Left lung (tissue), 10 donors: ENCODE measurements around the gene MACROD2. TPM values are rescaled to one million over a fixed set of nuclear protein-coding genes. Genes with fewer than 3 reads are reported as not detected.

Experiments used
- ATAC-seq: fragments of 200-7000 bp; cut with Tn5 transposase; one replicate; pipeline ENCODE4 v1.9.1; 2020; ENCODE audit warnings: moderate library complexity
- DNase-seq, 4 donors: peaks; one replicate each; pipeline ENCODE4 v3.0.0-alpha.2; 2013 to 2020
- H3K27ac ChIP-seq, 2 donors: fragments of 200-600 bp; sonication (generic) in 1 of 2; one replicate each; pipeline versions ENCODE4 v1.5.0 to v1.8.0; 2020 to 2021
- H3K27me3 ChIP-seq, 2 donors: fragments of 200-600 bp; sonication (generic) in 1 of 2; one replicate each; pipeline versions ENCODE4 v1.5.0 to v1.8.0; 2020 to 2021
- H3K36me3 ChIP-seq, 2 donors: fragments of 200-600 bp; sonication (generic) in 1 of 2; one replicate each; pipeline versions ENCODE4 v1.5.0 to v1.8.0; 2020 to 2021
- H3K4me1 ChIP-seq, 2 donors: fragments of 200-600 bp; one replicate each; pipeline ENCODE4 v1.8.0; 2021
- H3K4me3 ChIP-seq, 2 donors: fragments of 200-600 bp; sonication (generic) in 1 of 2; one replicate each; pipeline versions ENCODE4 v1.5.0 to v1.8.0; 2020 to 2021; ENCODE audit warnings: mild to moderate bottlenecking in 1 of 2
- H3K9me3 ChIP-seq, 2 donors: fragments of 200-600 bp; sonication (generic) in 1 of 2; one replicate each; pipeline versions ENCODE4 v1.5.0 to v1.8.0; 2020 to 2021
- intact Hi-C, 2 donors: fragments of 100-400 bp; cut with DNase I; formaldehyde crosslinking; loops; one replicate each; pipeline versions ENCODE4 v1.11.2 to v1.14.2; 2022
- polyA plus RNA-seq, 6 donors: library from polyadenylated mRNA; unstranded; fragments of 120-200 nt; gene quantifications; one replicate each; pipeline ENCODE4 v1.2.1, GENCODE V29; 2013; ENCODE audit not compliant: insufficient read length in 6 of 6
- total RNA-seq, 2 donors: library from RNA; stranded (reverse); fragmentation: NEBNext Ultra II Directional; extraction: Animal tissue kit (Norgen Biotek cat#: 25700); gene quantifications; one replicate each; pipeline ENCODE4 v1.2.1, GENCODE V29; 2021
- TF ChIP-seq, protein P1 (sequence below), 2 donors: fragments of 200-600 bp; sonication (generic) in 1 of 2; IDR thresholded peaks; one replicate each; pipeline versions ENCODE4 v1.5.0 to v1.8.0; 2021; ENCODE audit warnings: antibody characterized with exemption in 2 of 2
- donor health status: DM: no; HTN: yes; CAD: no.
- donor health status: DM: no; HTN: no; CAD: no.

The MACROD2 gene
- total and polyA plus RNA-seq, 8 donors: 6.1 to 23.6 (median 8.9) TPM

GRCh38 chr20:14820771-14821170 lies 825.5 kb downstream of the MACROD2 start:
- peaks cover 0 to 8% of the 10 kb centered on the region in 2 donors for H3K9me3 ChIP-seq
- no peaks in the 10 kb centered on the region for H3K36me3 ChIP-seq
- intact Hi-C loops: no loop called here
- DNase-seq (peak in 1 of 4 donors; percentile 13), ATAC-seq (no peak)
- no peaks in the 10 kb centered on the region for H3K4me1 ChIP-seq
- TF ChIP-seq, protein P1, sequence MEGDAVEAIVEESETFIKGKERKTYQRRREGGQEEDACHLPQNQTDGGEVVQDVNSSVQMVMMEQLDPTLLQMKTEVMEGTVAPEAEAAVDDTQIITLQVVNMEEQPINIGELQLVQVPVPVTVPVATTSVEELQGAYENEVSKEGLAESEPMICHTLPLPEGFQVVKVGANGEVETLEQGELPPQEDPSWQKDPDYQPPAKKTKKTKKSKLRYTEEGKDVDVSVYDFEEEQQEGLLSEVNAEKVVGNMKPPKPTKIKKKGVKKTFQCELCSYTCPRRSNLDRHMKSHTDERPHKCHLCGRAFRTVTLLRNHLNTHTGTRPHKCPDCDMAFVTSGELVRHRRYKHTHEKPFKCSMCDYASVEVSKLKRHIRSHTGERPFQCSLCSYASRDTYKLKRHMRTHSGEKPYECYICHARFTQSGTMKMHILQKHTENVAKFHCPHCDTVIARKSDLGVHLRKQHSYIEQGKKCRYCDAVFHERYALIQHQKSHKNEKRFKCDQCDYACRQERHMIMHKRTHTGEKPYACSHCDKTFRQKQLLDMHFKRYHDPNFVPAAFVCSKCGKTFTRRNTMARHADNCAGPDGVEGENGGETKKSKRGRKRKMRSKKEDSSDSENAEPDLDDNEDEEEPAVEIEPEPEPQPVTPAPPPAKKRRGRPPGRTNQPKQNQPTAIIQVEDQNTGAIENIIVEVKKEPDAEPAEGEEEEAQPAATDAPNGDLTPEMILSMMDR (IDR thresholded peaks at IDR 0.05): no peak
- no peak overlapping the region for H3K27ac ChIP-seq
- H3K4me3 ChIP-seq: no peak overlapping the region
- H3K27me3 ChIP-seq: no peaks in the 10 kb centered on the region

GRCh38 chr20:14821251-14821650 lies 825.9 kb downstream of the MACROD2 start:
- Histone ChIP-seq H3K27me3 (no peaks in the 10 kb centered on the region), H3K9me3 (peaks cover 0 to 8% of the 10 kb centered on the region in 2 donors), H3K4me1 (no peaks in the 10 kb centered on the region), H3K36me3 (no peaks in the 10 kb centered on the region), H3K4me3 (no peak overlapping the region), H3K27ac (no peak overlapping the region)
- TF ChIP-seq, protein P1 (IDR thresholded peaks at IDR 0.05): no peak
- DNase-seq: no peak
- ATAC-seq: no peak
- intact Hi-C loops: no loop called here

DNA sequence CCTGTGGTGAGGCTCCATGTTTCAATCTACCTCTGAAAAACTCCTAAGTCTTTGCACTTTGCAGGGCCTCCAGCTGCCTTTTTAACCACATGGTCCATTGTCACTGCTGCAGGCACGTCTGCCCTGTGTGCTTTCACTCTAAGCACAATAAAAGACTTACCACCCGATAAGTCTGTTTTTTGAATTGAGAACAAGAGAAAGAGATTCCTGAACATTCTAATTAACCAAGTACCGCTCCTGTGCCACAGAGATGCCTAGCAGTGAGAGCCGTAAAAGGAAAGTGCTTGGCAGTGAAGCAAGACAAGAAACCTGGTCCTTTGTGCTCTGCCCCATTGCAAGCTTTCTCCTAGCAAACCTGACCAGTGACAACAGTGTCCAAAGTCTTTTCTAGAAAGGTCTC lies 829.7 kb downstream of the MACROD2 start:
- intact Hi-C loops: no loop called here
- TF ChIP-seq, protein P1 (IDR thresholded peaks at IDR 0.05): no peak
- no peak for ATAC-seq
- Histone ChIP-seq H3K27ac (no peak overlapping the region), H3K36me3 (no peaks in the 10 kb centered on the region), H3K9me3 (no peaks in the 10 kb centered on the region), H3K4me3 (no peak overlapping the region), H3K4me1 (no peaks in the 10 kb centered on the region), H3K27me3 (no peaks in the 10 kb centered on the region)
- DNase-seq: no peak

- Histone ChIP-seq H3K4me1 (no peaks in the 10 kb centered on the region), H3K9me3 (no peaks in the 10 kb centered on the region), H3K27me3 (no peaks in the 10 kb centered on the region), H3K4me3 (no peak overlapping the region), H3K27ac (no peak overlapping the region), H3K36me3 (no peaks in the 10 kb centered on the region)
- no peak for ATAC-seq
- no peak for DNase-seq
- TF ChIP-seq, protein P1 (IDR thresholded peaks at IDR 0.05): no peak
- intact Hi-C loops: no loop called here
Observed at GRCh38 chr20:14826543-14827313, 831.4 kb downstream of the MACROD2 start.

GRCh38 chr20:14828459-14828858 lies 833.1 kb downstream of the MACROD2 start:
- Histone ChIP-seq H3K27me3 (no peaks in the 10 kb centered on the region), H3K27ac (no peak overlapping the region), H3K4me3 (no peak overlapping the region), H3K4me1 (no peaks in the 10 kb centered on the region), H3K36me3 (no peaks in the 10 kb centered on the region), H3K9me3 (no peaks in the 10 kb centered on the region)
- no peak for ATAC-seq
- no peak for DNase-seq
- TF ChIP-seq, protein P1 (IDR thresholded peaks at IDR 0.05): no peak
- intact Hi-C loops: no loop called here
